Neural crest cell (in vitro differentiated cells): Measurements from ENCODE around the gene GCH1. TPM values are rescaled to one million over a fixed set of nuclear protein-coding genes. Genes with fewer than 3 reads are reported as not detected.

Experiments
- DNase-seq: peaks from one replicate; pipeline ENCODE4 v3.0.0; 2021; ENCODE audit warnings: low read depth, mixed read lengths, low spot score
- H3K27ac Mint-ChIP-seq: one replicate; pipeline ENCODE4 v1.8.0; 2021; ENCODE audit warnings: mild to moderate bottlenecking, mixed read lengths; ENCODE audit not compliant: unreplicated experiment
- H3K27me3 Mint-ChIP-seq: 2 replicates; pipeline ENCODE4 v1.8.0; 2021; ENCODE audit warnings: low read depth, mild to moderate bottlenecking, mixed read lengths
- H3K36me3 Mint-ChIP-seq: 2 replicates; pipeline ENCODE4 v1.8.0; 2021; ENCODE audit warnings: low read depth, mild to moderate bottlenecking, mixed read lengths
- H3K4me1 Mint-ChIP-seq: 2 replicates; pipeline ENCODE4 v1.8.0; 2021; ENCODE audit warnings: mixed read lengths
- H3K4me3 Mint-ChIP-seq: one replicate; pipeline ENCODE4 v1.8.0; 2021; ENCODE audit warnings: mild to moderate bottlenecking, mixed read lengths
- H3K9me3 Mint-ChIP-seq: 2 replicates; pipeline ENCODE4 v1.8.0; 2021; ENCODE audit warnings: mixed read lengths
- CTCF ChIP-seq: fragments of 200-600 bp; sonication (generic); conservative IDR thresholded peaks from 2 replicates; pipeline ENCODE4 v1.5.0; 2021; ENCODE audit warnings: antibody characterized with exemption, mild to moderate bottlenecking
- total RNA-seq: library from RNA; stranded (reverse); gene quantifications from 2 replicates; pipeline ENCODE4 v1.2.1, GENCODE V29; 2021

GCH1 gene
- total RNA-seq, 1 donor from 2014 or later: 4.3 TPM

GRCh38 chr14:54818201-54819133 is 84.2 kb downstream of the GCH1 start:
- Mint-ChIP-seq H3K4me1 (peaks cover 4% of the 10 kb centered on the region), H3K27ac (no peak overlapping the region), H3K36me3 (no peaks in the 10 kb centered on the region), H3K9me3 (no peaks in the 10 kb centered on the region), H3K27me3 (no peaks in the 10 kb centered on the region), H3K4me3 (no peak overlapping the region)
- DNase-seq: no peak
- no peak for TF ChIP-seq CTCF

GRCh38 chr14:54817506-54817905 is 85.1 kb downstream of the GCH1 start:
- DNase-seq: no peak
- H3K4me1 Mint-ChIP-seq: peaks cover 4% of the 10 kb centered on the region
- no peak overlapping the region for H3K4me3 Mint-ChIP-seq
- H3K36me3 Mint-ChIP-seq: no peaks in the 10 kb centered on the region
- H3K9me3 Mint-ChIP-seq: no peaks in the 10 kb centered on the region
- H3K27me3 Mint-ChIP-seq: peaks cover 4% of the 10 kb centered on the region
- TF ChIP-seq CTCF: no peak
- H3K27ac Mint-ChIP-seq: no peak overlapping the region

- Mint-ChIP-seq H3K36me3 (no peaks in the 10 kb centered on the region), H3K9me3 (no peaks in the 10 kb centered on the region), H3K4me3 (no peak overlapping the region), H3K27ac (no peak overlapping the region), H3K27me3 (peaks cover 8% of the 10 kb centered on the region), H3K4me1 (peaks cover 4% of the 10 kb centered on the region)
- no peak for TF ChIP-seq CTCF
- DNase-seq: no peak
Measured at GRCh38 chr14:54816450-54816849, 86.2 kb downstream of the GCH1 start.

GRCh38 chr14:54815515-54815914 is 87.1 kb downstream of the GCH1 start:
- Mint-ChIP-seq H3K4me1 (peaks cover 4% of the 10 kb centered on the region), H3K4me3 (no peak overlapping the region), H3K36me3 (no peaks in the 10 kb centered on the region), H3K27ac (no peak overlapping the region), H3K27me3 (peaks cover 11% of the 10 kb centered on the region), H3K9me3 (no peaks in the 10 kb centered on the region)
- TF ChIP-seq CTCF: no peak
- DNase-seq: no peak

- no peak overlapping the region for H3K4me3 Mint-ChIP-seq
- no peak for TF ChIP-seq CTCF
- no peak overlapping the region for H3K27ac Mint-ChIP-seq
- H3K9me3 Mint-ChIP-seq: no peaks in the 10 kb centered on the region
- H3K4me1 Mint-ChIP-seq: peaks cover 4% of the 10 kb centered on the region
- H3K27me3 Mint-ChIP-seq: peaks cover 12% of the 10 kb centered on the region
- no peak for DNase-seq
- H3K36me3 Mint-ChIP-seq: no peaks in the 10 kb centered on the region
Measured at GRCh38 chr14:54815016-54815415, 87.6 kb downstream of the GCH1 start.
